GM12801 (cell line): ENCODE measurements around the gene KRTAP12-3.

Source experiments
- TF ChIP-seq, protein P1 (sequence below): IDR thresholded peaks from one replicate; pipeline ENCODE4 v1.5.1; 2011; ENCODE audit warnings: control low read depth; ENCODE audit not compliant: insufficient read length; ENCODE audit errors: extremely low read depth

The KRTAP12-3 gene

DNA sequence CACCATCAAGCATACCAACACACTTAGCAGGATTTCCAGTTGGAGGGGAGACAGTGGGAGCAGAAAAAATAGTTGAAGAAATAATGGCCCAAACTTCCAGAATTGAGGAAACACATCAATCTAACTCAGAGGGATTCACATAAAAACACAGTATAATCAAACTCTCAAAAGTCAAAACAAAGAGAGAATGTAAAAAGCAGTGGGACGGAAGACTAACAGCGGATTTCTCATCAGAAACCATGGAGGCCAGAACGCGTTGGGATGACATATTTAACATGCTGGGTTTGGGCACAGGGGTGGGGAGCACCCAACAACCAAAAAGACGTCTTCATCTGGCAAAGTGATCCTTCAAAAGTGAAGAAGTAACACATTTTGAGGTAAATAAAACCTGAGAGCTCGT lies 37.8 kb upstream of the KRTAP12-3 start:
- TF ChIP-seq, protein P1, sequence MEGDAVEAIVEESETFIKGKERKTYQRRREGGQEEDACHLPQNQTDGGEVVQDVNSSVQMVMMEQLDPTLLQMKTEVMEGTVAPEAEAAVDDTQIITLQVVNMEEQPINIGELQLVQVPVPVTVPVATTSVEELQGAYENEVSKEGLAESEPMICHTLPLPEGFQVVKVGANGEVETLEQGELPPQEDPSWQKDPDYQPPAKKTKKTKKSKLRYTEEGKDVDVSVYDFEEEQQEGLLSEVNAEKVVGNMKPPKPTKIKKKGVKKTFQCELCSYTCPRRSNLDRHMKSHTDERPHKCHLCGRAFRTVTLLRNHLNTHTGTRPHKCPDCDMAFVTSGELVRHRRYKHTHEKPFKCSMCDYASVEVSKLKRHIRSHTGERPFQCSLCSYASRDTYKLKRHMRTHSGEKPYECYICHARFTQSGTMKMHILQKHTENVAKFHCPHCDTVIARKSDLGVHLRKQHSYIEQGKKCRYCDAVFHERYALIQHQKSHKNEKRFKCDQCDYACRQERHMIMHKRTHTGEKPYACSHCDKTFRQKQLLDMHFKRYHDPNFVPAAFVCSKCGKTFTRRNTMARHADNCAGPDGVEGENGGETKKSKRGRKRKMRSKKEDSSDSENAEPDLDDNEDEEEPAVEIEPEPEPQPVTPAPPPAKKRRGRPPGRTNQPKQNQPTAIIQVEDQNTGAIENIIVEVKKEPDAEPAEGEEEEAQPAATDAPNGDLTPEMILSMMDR = no peak

DNA sequence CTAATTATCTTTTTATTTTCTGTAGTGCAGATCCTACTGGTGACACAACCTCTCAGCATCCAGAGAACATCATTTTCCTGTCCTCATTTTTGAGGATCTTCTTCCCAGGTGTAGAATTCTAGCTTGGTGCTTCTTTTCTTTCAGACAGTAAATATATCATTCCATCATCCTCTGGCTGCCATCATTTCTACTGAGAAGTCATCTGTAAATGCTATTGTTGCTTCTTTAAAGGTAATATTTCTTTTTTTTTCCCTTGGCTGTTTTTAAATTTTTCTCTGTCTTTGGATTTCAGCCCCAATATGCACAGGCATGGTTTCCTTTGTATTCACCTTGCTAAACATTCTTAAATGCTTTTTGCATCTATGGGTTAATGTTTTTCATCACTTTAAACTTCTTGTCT lies 34.2 kb upstream of the KRTAP12-3 start:
- TF ChIP-seq, protein P1 = no peak

- TF ChIP-seq, protein P1 = no peak
Observed at GRCh38 chr21:44625756-44626155, 32.0 kb upstream of the KRTAP12-3 start.

DNA sequence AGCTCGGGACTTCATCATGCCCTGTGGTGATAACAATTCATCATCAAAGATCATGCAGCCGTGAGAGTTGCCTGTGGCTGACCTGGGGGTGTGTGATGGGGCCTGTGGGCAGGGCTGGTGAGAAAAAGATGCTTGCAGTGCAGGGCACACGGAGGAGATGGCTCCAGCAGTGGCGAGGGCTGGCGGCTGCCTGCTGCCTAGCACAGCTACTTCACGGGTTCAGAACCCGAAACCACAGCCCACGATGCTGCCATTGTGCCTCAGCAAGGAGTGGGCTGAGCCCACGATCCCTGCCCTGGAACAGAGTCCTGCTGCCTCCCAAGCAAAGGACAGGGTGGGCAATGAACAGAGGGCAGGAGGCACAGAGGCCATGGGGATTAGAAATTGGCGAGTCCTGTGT lies 31.5 kb upstream of the KRTAP12-3 start:
- TF ChIP-seq, protein P1 = no peak

GRCh38 chr21:44626673-44627143 lies 31.0 kb upstream of the KRTAP12-3 start, which contains the start of gene KRTAP10-9:
KRTAP10-9 (plus strand) TSS chr21:44627093; CDS start chr21:44627172, 79 bp downstream.
- TF ChIP-seq, protein P1 = no peak

GRCh38 chr21:44628707-44629391 lies 28.9 kb upstream of the KRTAP12-3 start:
- TF ChIP-seq, protein P1 = no peak

DNA sequence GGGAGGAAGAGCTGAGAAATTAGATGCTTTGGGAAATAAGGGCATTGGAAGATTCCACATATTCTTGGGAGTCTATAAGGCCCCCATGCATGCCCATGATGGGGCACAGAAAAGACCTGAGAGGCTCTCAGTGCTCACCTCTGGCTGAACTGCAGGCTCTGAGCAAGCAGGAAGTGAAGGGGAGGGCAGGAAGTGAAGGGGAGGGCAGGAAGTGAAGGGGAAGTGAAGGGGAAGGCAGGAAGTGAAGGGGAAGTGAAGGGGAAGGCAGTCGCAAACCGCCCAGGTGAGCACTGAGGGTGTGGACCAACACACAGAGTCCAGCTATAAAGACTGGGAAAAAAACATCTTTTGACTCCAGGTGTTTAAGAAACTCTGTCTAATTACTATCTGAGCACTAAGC lies 27.3 kb upstream of the KRTAP12-3 start:
- TF ChIP-seq, protein P1 = no peak
